HCT116 (cell line): Measurements from ENCODE around the gene ANKLE2. TPM values are rescaled to one million over a fixed set of nuclear protein-coding genes. Genes with fewer than 3 reads are reported as not detected.

ENCODE experiments used
- ATAC-seq: fragments of 200-7000 bp; cut with Tn5 transposase; 2 replicates; pipeline ENCODE4 v1.9.1; 2020; ENCODE audit warnings: mild to moderate bottlenecking, moderate library complexity
- BruUV-seq: library from RNA; stranded (reverse); fragments of 400-500 nt; replicated peaks from 2 replicates; lab custom pipeline; 2021; lab: Mats Ljungman, UMichigan
- CTCF ChIA-PET: fragments of 300-600 bp; sonication (Branson Sonifier 250); formaldehyde crosslinking; loops from one replicate; lab custom pipeline; 2021; ENCODE audit warnings: antibody characterized with exemption; lab: Charles Lee
- POLR2A ChIA-PET: fragments of 300-600, 350-600 bp; sonication (Branson Sonifier 250); formaldehyde crosslinking; loops from one replicate; lab custom pipeline; 2021; ENCODE audit warnings: antibody characterized with exemption; lab: Charles Lee
- RAD21 ChIA-PET, 2 experiments: fragments of 300-600 bp; sonication (Branson Sonifier 250); formaldehyde crosslinking; loops; one replicate each; lab custom pipeline; 2023; ENCODE audit warnings: low total read pairs in 2 of 2; ENCODE audit not compliant: uncharacterized antibody in 2 of 2, unreplicated experiment in 2 of 2, low non-redundant PET in 1 of 2; lab: Charles Lee
- DNase-seq: peaks from one replicate; pipeline ENCODE4 v3.0.0-alpha.2; 2010; ENCODE audit warnings: low read depth, low spot score
- H2AFZ ChIP-seq: fragments of 200-600 bp; shearing (Covaris generic), sonication (generic); 2 replicates; pipeline ENCODE4 v1.6.1; 2017; ENCODE audit warnings: low read depth, mixed run types, mixed read lengths, antibody characterized with exemption, low read length; ENCODE audit not compliant: poor library complexity, severe bottlenecking
- H3K27ac ChIP-seq: 2 replicates; pipeline ENCODE4 v1.5.1; 2012; ENCODE audit warnings: low read depth, low read length
- H3K27me3 ChIP-seq: fragments of 200-600 bp; sonication (generic); 2 replicates; pipeline ENCODE4 v1.6.1; 2016; ENCODE audit warnings: mixed run types, low read length, mixed read lengths; ENCODE audit not compliant: insufficient read depth
- H3K36me3 ChIP-seq, 2 experiments: fragments of 200-500 bp in 1 of 2; fragments of 200-600 bp in 1 of 2; sonication (Bioruptor generic) in 1 of 2; sonication (generic) in 1 of 2; 2 replicates each; pipeline versions ENCODE4 v1.5.1 to v1.6.1; 2014 to 2016; ENCODE audit warnings: low read length in 2 of 2, inconsistent platforms in 1 of 2, mixed read lengths in 1 of 2, mixed run types in 1 of 2; ENCODE audit not compliant: insufficient read depth in 2 of 2, control insufficient read depth in 1 of 2
- H3K4me1 ChIP-seq, 2 experiments: fragments of 200-600 bp in 1 of 2; sonication (generic) in 1 of 2; 2 replicates each; pipeline versions ENCODE4 v1.5.1 to v1.6.1; 2012 to 2017; ENCODE audit warnings: low read length in 2 of 2, inconsistent platforms in 1 of 2, mild to moderate bottlenecking in 1 of 2, mixed read lengths in 1 of 2, mixed run types in 1 of 2, moderate library complexity in 1 of 2; ENCODE audit not compliant: insufficient read depth in 2 of 2, control insufficient read depth in 1 of 2
- H3K4me2 ChIP-seq: fragments of 200-600 bp; sonication (generic); 2 replicates; pipeline ENCODE4 v1.6.1; 2017; ENCODE audit warnings: mixed run types, low read length, mixed read lengths
- H3K4me3 ChIP-seq, 2 experiments: fragments of 200-600 bp in 1 of 2; sonication (generic) in 1 of 2; replicated peaks in 1 of 2; 2 replicates each; pipeline ENCODE4 v1.5.1; 2011 to 2016; ENCODE audit warnings: low read length in 2 of 2, control low read depth in 1 of 2, low read depth in 1 of 2, mild to moderate bottlenecking in 1 of 2, mixed read lengths in 1 of 2, mixed run types in 1 of 2
- H3K79me2 ChIP-seq: fragments of 200-600 bp; sonication (generic); 2 replicates; pipeline ENCODE4 v1.6.1; 2017; ENCODE audit warnings: mild to moderate bottlenecking, mixed run types, low read length, moderate library complexity, mixed read lengths; ENCODE audit not compliant: insufficient read depth
- H3K9ac ChIP-seq: fragments of 200-600 bp; sonication (generic); 2 replicates; pipeline ENCODE4 v1.6.1; 2016; ENCODE audit warnings: low read length, mixed read lengths
- H3K9me2 ChIP-seq: fragments of 200-600 bp; sonication (generic), shearing (Covaris generic); 2 replicates; pipeline ENCODE4 v1.6.1; 2017; ENCODE audit warnings: mixed run types, mild to moderate bottlenecking, moderate library complexity; ENCODE audit not compliant: insufficient read depth
- H3K9me3 ChIP-seq, 2 experiments: fragments of 200-500 bp in 1 of 2; fragments of 200-600 bp in 1 of 2; sonication (Bioruptor generic) in 1 of 2; sonication (generic) in 1 of 2; 2 replicates each; pipeline ENCODE4 v1.6.1; 2014 to 2017; ENCODE audit warnings: low read length in 2 of 2, mixed read lengths in 2 of 2, inconsistent platforms in 1 of 2, low read depth in 1 of 2, mild to moderate bottlenecking in 1 of 2, mixed run types in 1 of 2, moderate library complexity in 1 of 2; ENCODE audit not compliant: control insufficient read depth in 1 of 2, insufficient read depth in 1 of 2
- H4K20me1 ChIP-seq: fragments of 200-600 bp; sonication (generic), shearing (Covaris generic); 2 replicates; pipeline ENCODE4 v1.6.1; 2017; ENCODE audit warnings: mixed run types, mild to moderate bottlenecking, moderate library complexity; ENCODE audit not compliant: insufficient read depth
- CBX3 ChIP-seq: IDR thresholded peaks from 2 replicates; pipeline ENCODE4 v1.6.1; 2012; ENCODE audit warnings: low read depth
- CEBPB ChIP-seq: IDR thresholded peaks from 2 replicates; pipeline ENCODE4 v1.6.1; 2012; ENCODE audit warnings: low read depth
- EGR1 ChIP-seq: IDR thresholded peaks from 2 replicates; pipeline ENCODE4 v1.6.1; 2012; ENCODE audit warnings: low read depth
- ELF1 ChIP-seq: IDR thresholded peaks from 2 replicates; pipeline ENCODE4 v1.6.1; 2012; ENCODE audit warnings: low read depth, borderline replicate concordance
- EZH2 ChIP-seq: fragments of 200-600 bp; sonication (generic); IDR thresholded peaks from 2 replicates; pipeline ENCODE4 v1.6.1; 2017; ENCODE audit warnings: antibody characterized with exemption, mixed run types
- FOSL1 ChIP-seq: IDR thresholded peaks from 2 replicates; pipeline ENCODE4 v1.6.1; 2012; ENCODE audit warnings: low read depth
- JUND ChIP-seq: IDR thresholded peaks from 2 replicates; pipeline ENCODE4 v1.6.1; 2012
- POLR2A ChIP-seq: IDR thresholded peaks from 2 replicates; pipeline ENCODE4 v1.7.0; 2011; ENCODE audit warnings: borderline replicate concordance; ENCODE audit not compliant: insufficient read depth, insufficient read length; ENCODE audit errors: extremely low read depth
- POLR2AphosphoS5 ChIP-seq: IDR thresholded peaks from 2 replicates; pipeline ENCODE4 v1.6.1; 2011; ENCODE audit warnings: mild to moderate bottlenecking, low read depth, low read length, moderate library complexity
- RAD21 ChIP-seq: IDR thresholded peaks from 2 replicates; pipeline ENCODE4 v1.6.1; 2012; ENCODE audit warnings: low read depth, mild to moderate bottlenecking
- TCF7L2 ChIP-seq: IDR thresholded peaks from 2 replicates; pipeline ENCODE4 v1.7.0; 2011; ENCODE audit warnings: borderline replicate concordance, inconsistent platforms; ENCODE audit not compliant: insufficient read depth, insufficient read length; ENCODE audit errors: extremely low read depth
- YY1 ChIP-seq: IDR thresholded peaks from 2 replicates; pipeline ENCODE4 v1.6.1; 2011; ENCODE audit warnings: low read length, low read depth, moderate library complexity, mild to moderate bottlenecking; ENCODE audit not compliant: insufficient replicate concordance; ENCODE audit errors: extremely low read depth
- ZNF274 ChIP-seq: fragments of 200-500 bp; sonication (Bioruptor generic); IDR thresholded peaks from 2 replicates; pipeline ENCODE4 v1.6.1; 2014; ENCODE audit warnings: mild to moderate bottlenecking, low read depth, low read length, inconsistent platforms
- intact Hi-C: fragments of 100-400 bp; cut with micrococcal nuclease; formaldehyde crosslinking; loops from 2 replicates; pipeline ENCODE4 v1.10.0; 2022
- total RNA-seq: library from RNA; stranded (reverse); gene quantifications from one replicate; pipeline ENCODE4 v1.2.1, GENCODE V29; 2021; ENCODE audit not compliant: unreplicated experiment
- TF ChIP-seq, protein P1 (sequence below): IDR thresholded peaks from 2 replicates; pipeline ENCODE4 v1.6.1; 2012
- TF ChIP-seq, protein P2 (sequence below): IDR thresholded peaks from 2 replicates; pipeline ENCODE4 v1.6.1; 2012; ENCODE audit warnings: low read depth

Gene ANKLE2
- total RNA-seq, 1 experiment from 2014 or later: 68.8 TPM

DNA sequence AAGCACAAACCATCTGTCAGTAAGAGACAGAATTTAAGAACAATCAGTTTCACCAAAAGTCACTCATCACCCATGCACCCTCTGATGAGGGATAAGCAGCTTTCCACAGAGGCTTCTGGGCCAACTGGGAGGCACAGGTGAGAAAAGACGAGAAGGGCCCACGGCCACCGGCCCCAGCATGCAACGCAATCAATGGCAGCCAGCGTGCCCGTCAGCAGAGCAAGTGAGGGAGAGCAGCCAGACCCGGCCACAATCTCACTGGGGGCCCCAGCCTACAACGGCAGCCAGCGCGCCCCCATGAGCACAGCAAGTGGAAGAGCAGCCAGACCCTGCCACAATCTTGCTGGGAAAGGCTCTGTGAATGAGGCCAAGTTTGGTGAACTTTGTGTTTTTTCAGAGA lies 13.3 kb downstream of the ANKLE2 start:
- H3K9me3 ChIP-seq: no peaks in the 10 kb centered on the region
- ChIA-PET CTCF (no interaction called here), RAD21 (no interaction called here), POLR2A (no interaction called here)
- H3K9ac ChIP-seq: no peak overlapping the region
- intact Hi-C loops: no loop called here
- no peak overlapping the region for H3K4me3 ChIP-seq
- no peaks in the 10 kb centered on the region for H3K9me2 ChIP-seq
- H3K27ac ChIP-seq: no peak overlapping the region
- no peak overlapping the region for H2AFZ ChIP-seq
- H3K4me2 ChIP-seq: no peak overlapping the region
- TF ChIP-seq YY1 (no peak), RAD21 (no peak), CEBPB (no peak), FOSL1 (no peak), POLR2A (no peak), EZH2 (no peak), ELF1 (no peak), ZNF274 (no peak), EGR1 (no peak), TCF7L2 (no peak), POLR2AphosphoS5 (no peak), JUND (no peak), CBX3 (no peak)
- TF ChIP-seq, protein P1, sequence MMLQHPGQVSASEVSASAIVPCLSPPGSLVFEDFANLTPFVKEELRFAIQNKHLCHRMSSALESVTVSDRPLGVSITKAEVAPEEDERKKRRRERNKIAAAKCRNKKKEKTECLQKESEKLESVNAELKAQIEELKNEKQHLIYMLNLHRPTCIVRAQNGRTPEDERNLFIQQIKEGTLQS: no peak
- TF ChIP-seq, protein P2, sequence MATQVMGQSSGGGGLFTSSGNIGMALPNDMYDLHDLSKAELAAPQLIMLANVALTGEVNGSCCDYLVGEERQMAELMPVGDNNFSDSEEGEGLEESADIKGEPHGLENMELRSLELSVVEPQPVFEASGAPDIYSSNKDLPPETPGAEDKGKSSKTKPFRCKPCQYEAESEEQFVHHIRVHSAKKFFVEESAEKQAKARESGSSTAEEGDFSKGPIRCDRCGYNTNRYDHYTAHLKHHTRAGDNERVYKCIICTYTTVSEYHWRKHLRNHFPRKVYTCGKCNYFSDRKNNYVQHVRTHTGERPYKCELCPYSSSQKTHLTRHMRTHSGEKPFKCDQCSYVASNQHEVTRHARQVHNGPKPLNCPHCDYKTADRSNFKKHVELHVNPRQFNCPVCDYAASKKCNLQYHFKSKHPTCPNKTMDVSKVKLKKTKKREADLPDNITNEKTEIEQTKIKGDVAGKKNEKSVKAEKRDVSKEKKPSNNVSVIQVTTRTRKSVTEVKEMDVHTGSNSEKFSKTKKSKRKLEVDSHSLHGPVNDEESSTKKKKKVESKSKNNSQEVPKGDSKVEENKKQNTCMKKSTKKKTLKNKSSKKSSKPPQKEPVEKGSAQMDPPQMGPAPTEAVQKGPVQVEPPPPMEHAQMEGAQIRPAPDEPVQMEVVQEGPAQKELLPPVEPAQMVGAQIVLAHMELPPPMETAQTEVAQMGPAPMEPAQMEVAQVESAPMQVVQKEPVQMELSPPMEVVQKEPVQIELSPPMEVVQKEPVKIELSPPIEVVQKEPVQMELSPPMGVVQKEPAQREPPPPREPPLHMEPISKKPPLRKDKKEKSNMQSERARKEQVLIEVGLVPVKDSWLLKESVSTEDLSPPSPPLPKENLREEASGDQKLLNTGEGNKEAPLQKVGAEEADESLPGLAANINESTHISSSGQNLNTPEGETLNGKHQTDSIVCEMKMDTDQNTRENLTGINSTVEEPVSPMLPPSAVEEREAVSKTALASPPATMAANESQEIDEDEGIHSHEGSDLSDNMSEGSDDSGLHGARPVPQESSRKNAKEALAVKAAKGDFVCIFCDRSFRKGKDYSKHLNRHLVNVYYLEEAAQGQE: no peak
- no peak for DNase-seq
- H4K20me1 ChIP-seq: no peaks in the 10 kb centered on the region
- peaks cover 65% of the 10 kb centered on the region for H3K79me2 ChIP-seq
- peaks cover 65 to 71% of the 10 kb centered on the region in 2 experiments for H3K36me3 ChIP-seq
- no peaks in the 10 kb centered on the region for H3K27me3 ChIP-seq
- no peak; the same call in 1 of the 2 replicates for ATAC-seq
- no TSS peak for BruUV-seq
- no peaks in the 10 kb centered on the region for H3K4me1 ChIP-seq
